Gastrocnemius medialis (tissue), 4 donors: ENCODE measurements around the gene CTXN1. TPM values are rescaled to one million over a fixed set of nuclear protein-coding genes. Genes with fewer than 3 reads are reported as not detected.

Experiments
- ATAC-seq, 2 donors: fragments of 150-250 bp; one replicate each; pipeline ENCODE4 v1.9.1; 2016
- DNase-seq, 2 donors: peaks; one replicate each; pipeline ENCODE4 v3.0.0-alpha.2; 2019
- H3K27ac ChIP-seq, 4 donors: fragments of 200-600 bp; sonication (generic); 1 replicate in 1 of 4; 2 replicates in 3 of 4; pipeline ENCODE4 v1.5.1; 2016 to 2018; ENCODE audit warnings: mild to moderate bottlenecking in 2 of 4, moderate library complexity in 1 of 4
- H3K27me3 ChIP-seq, 3 donors: fragments of 200-600 bp; sonication (generic) in 2 of 3; 1 replicate in 1 of 3; 2 replicates in 2 of 3; pipeline versions ENCODE4 v1.5.1 to v1.6.0; 2016 to 2019; ENCODE audit warnings: mild to moderate bottlenecking in 1 of 3, moderate library complexity in 1 of 3
- H3K36me3 ChIP-seq, 2 donors: fragments of 200-600 bp; sonication (generic) in 1 of 2; one replicate each; pipeline ENCODE4 v1.5.1; 2017 to 2018
- H3K4me1 ChIP-seq, 2 donors: fragments of 200-600 bp; sonication (generic) in 1 of 2; one replicate each; pipeline ENCODE4 v1.5.1; 2016 to 2017; ENCODE audit warnings: mild to moderate bottlenecking in 2 of 2
- H3K4me3 ChIP-seq, 4 donors: fragments of 200-600 bp; sonication (generic) in 3 of 4; 1 replicate in 1 of 4; 2 replicates in 3 of 4; pipeline ENCODE4 v1.5.1; 2016 to 2019; ENCODE audit warnings: mild to moderate bottlenecking in 2 of 4
- H3K9me3 ChIP-seq, 3 donors: fragments of 200-600 bp; sonication (generic) in 2 of 3; 1 replicate in 1 of 3; 2 replicates in 2 of 3; pipeline ENCODE4 v1.5.1; 2016 to 2019
- CTCF ChIP-seq, 5 experiments: fragments of 450-650 bp in 3 of 5; fragments of 200-600 bp in 2 of 5; sonication (generic) in 2 of 5; IDR thresholded peaks in 4 of 5; conservative IDR thresholded peaks in 1 of 5; 1 replicate in 4 of 5; 2 replicates in 1 of 5; pipeline ENCODE4 v1.5.1; 2016 to 2019; ENCODE audit warnings: antibody characterized with exemption in 5 of 5, mild to moderate bottlenecking in 3 of 5, moderate library complexity in 3 of 5
- POLR2A ChIP-seq, 2 donors: fragments of 450-650 bp; IDR thresholded peaks; one replicate each; pipeline ENCODE4 v1.6.1; 2017; ENCODE audit warnings: antibody characterized with exemption in 2 of 2, mild to moderate bottlenecking in 2 of 2, moderate library complexity in 2 of 2
- in situ Hi-C, 4 donors: fragments of 200-750 bp; cut with MboI; loops; one replicate each; pipeline versions ENCODE4 v1.15.0 to v1.8.0; 2017; ENCODE audit warnings: low sequenced_read_pairs in 4 of 4
- intact Hi-C: fragments of 100-400 bp; cut with DNase I; formaldehyde crosslinking; loops from one replicate; pipeline ENCODE4 v1.15.1; 2023; ENCODE audit warnings: low total_unique reads
- total RNA-seq, 4 donors: library from RNA; depleted of rRNA; stranded (reverse); fragments of >200 nt; gene quantifications; one replicate each; pipeline versions ENCODE4 v1.1.0 to v1.2.3, GENCODE V29; 2016

CTXN1 gene
- total RNA-seq, 4 donors from 2014 or later, result not detected

- Histone ChIP-seq H3K27ac (peak overlapping the region; percentile 62 to 95 (median 86)), H3K27me3 (peaks cover 20 to 37% (median 25%) of the 10 kb centered on the region in 3 donors), H3K9me3 (no peaks in the 10 kb centered on the region), H3K4me3 (peak overlapping the region; percentile 53 to 95 (median 70)), H3K4me1 (peaks cover 16 to 32% of the 10 kb centered on the region in 2 donors), H3K36me3 (peaks cover 0 to 11% of the 10 kb centered on the region in 2 donors)
- ATAC-seq (no peak), DNase-seq (no peak)
- in situ Hi-C loops (no loop called here), intact Hi-C loops (no loop called here)
- TF ChIP-seq CTCF (IDR thresholded peaks at IDR 0.05 in 4 of 5, conservative IDR thresholded peaks at IDR 0.05 in 1 of 5), result no peak
- no peak for TF ChIP-seq POLR2A (IDR thresholded peaks at IDR 0.05)
These were observed 4.5 kb downstream of the CTXN1 start for GRCh38 chr19:7921302-7921966.

GRCh38 chr19:7920519-7921301, 5.2 kb downstream of the CTXN1 start:
- peaks cover 21 to 35% of the 10 kb centered on the region in 2 donors for H3K4me1 ChIP-seq
- peak; percentile 78 to 81 for ATAC-seq
- TF ChIP-seq CTCF (IDR thresholded peaks at IDR 0.05 in 4 of 5, conservative IDR thresholded peaks at IDR 0.05 in 1 of 5) (no peak), POLR2A (IDR thresholded peaks at IDR 0.05) (peak in 1 of 2 donors; percentile 9)

GRCh38 chr19:7919610-7920518, 6.1 kb downstream of the CTXN1 start, which contains the start of gene SNAPC2:
SNAPC2 (plus strand) TSS chr19:7920338; CDS start chr19:7920367, 29 bp downstream.
- ATAC-seq, result peak; percentile 82 to 85
- in situ Hi-C loops, result no loop called here
- Histone ChIP-seq H3K4me3 (peak within 1 kb of the TSS; percentile 67 to 95 (median 80)), H3K36me3 (peaks cover 0 to 11% of the 10 kb centered on the region in 2 donors), H3K9me3 (no peaks in the 10 kb centered on the region), H3K27me3 (peaks cover 35 to 48% (median 41%) of the 10 kb centered on the region in 3 donors), H3K27ac (peak within 1 kb of the TSS; percentile 80 to 95 (median 93)), H3K4me1 (peaks cover 21 to 38% of the 10 kb centered on the region in 2 donors)
- intact Hi-C loops, result loop anchor here (1.0 kb wide), 3 partner anchors 17 to 91 kb away; partner anchors contain the start of genes MAP2K7 and TIMM44
- TF ChIP-seq POLR2A (IDR thresholded peaks at IDR 0.05) (peak; percentile 44 to 53), CTCF (IDR thresholded peaks at IDR 0.05 in 4 of 5, conservative IDR thresholded peaks at IDR 0.05 in 1 of 5) (no peak)
- DNase-seq, result peak; percentile 88 to 93

More at GRCh38 chr19:7920519-7921301, 5.2 kb downstream of the CTXN1 start:
- Histone ChIP-seq H3K4me3 (peak overlapping the region; percentile 67 to 95 (median 80)), H3K9me3 (no peaks in the 10 kb centered on the region), H3K36me3 (peaks cover 0 to 11% of the 10 kb centered on the region in 2 donors), H3K27ac (peak overlapping the region; percentile 80 to 95 (median 93)), H3K27me3 (peaks cover 27 to 44% (median 33%) of the 10 kb centered on the region in 3 donors)
- DNase-seq, result peak; percentile 98 to 99
- in situ Hi-C loops (no loop called here), intact Hi-C loops (loop anchor here (1.0 kb wide), 3 partner anchors 17 to 91 kb away; partner anchors contain the start of genes MAP2K7 and TIMM44)
